Suprapubic skin (tissue), 4 donors: ENCODE data around the gene ABCD3.

Source experiments
- CTCF ChIP-seq, 2 donors: fragments of 200-600 bp in 1 of 2; fragments of 450-650 bp in 1 of 2; sonication (generic) in 1 of 2; IDR thresholded peaks; one replicate each; pipeline ENCODE4 v1.5.1; 2016 to 2019; ENCODE audit warnings: antibody characterized with exemption in 2 of 2, mild to moderate bottlenecking in 1 of 2, moderate library complexity in 1 of 2
- EP300 ChIP-seq: sonication (generic); formaldehyde crosslinking; IDR thresholded peaks from one replicate; pipeline ENCODE4 v1.6.1; 2017; ENCODE audit warnings: antibody characterized with exemption
- POLR2A ChIP-seq, 2 donors: fragments of 450-650 bp; IDR thresholded peaks; one replicate each; pipeline ENCODE4 v1.6.1; 2017; ENCODE audit warnings: antibody characterized with exemption in 2 of 2, mild to moderate bottlenecking in 2 of 2, moderate library complexity in 2 of 2
- POLR2AphosphoS5 ChIP-seq, 3 donors: sonication (generic); formaldehyde crosslinking; IDR thresholded peaks; one replicate each; pipeline ENCODE4 v1.6.1; 2017; ENCODE audit warnings: antibody characterized with exemption in 3 of 3

GRCh38 chr1:94553323-94553730, 135.1 kb downstream of the ABCD3 start:
- TF ChIP-seq CTCF (IDR thresholded peaks at IDR 0.05) (no peak), POLR2A (IDR thresholded peaks at IDR 0.05) (no peak), EP300 (no peak), POLR2AphosphoS5 (IDR thresholded peaks at IDR 0.05) (no peak)
